ENCODE measurements around the gene HPS1. TPM values are rescaled to one million over a fixed set of nuclear protein-coding genes. Genes with fewer than 3 reads are reported as not detected.

The HPS1 gene
- total and polyA plus RNA-seq, 2 of the 8 experiments (the other 6 are each of a cell fraction or from before 2014, with no cell fraction given) = 38.7 to 61.7 TPM

GRCh38 chr10:98461500-98461842, 14.7 kb upstream of the HPS1 start:
- Histone ChIP-seq H4K20me1 (replicated peaks in 1 of 2; ENCODE audit: control insufficient read depth in 1 of 2, insufficient read depth in 2 of 2, low read length in 2 of 2) (no peaks in the 10 kb centered on the region), H2BK15ac (ENCODE audit: low read length) (no peak overlapping the region), H2BK12ac (ENCODE audit: low read depth, low read length) (no peak overlapping the region), H3K79me1 (ENCODE audit: low read depth, low read length) (no peaks in the 10 kb centered on the region), H3K9me3 (ENCODE audit: insufficient read depth in 2 of 2, low read depth in 1 of 2, low read length in 1 of 2) (no peaks in the 10 kb centered on the region), H3K56ac (replicated peaks; ENCODE audit: insufficient read length, low read depth, low read length) (no peak overlapping the region), H4K5ac (ENCODE audit: insufficient read length, low read depth, low read length) (no peak overlapping the region), H3K9ac (replicated peaks in 1 of 4; ENCODE audit: extremely low read depth in 1 of 4, low read depth in 3 of 4, low read length in 3 of 4) (no peak overlapping the region), H2BK5ac (ENCODE audit: low read depth, low read length) (no peak overlapping the region), H3K4me1 (replicated peaks in 1 of 4; ENCODE audit: control insufficient read depth in 3 of 4, insufficient read depth in 4 of 4, low read length in 3 of 4) (peaks cover 3 to 7% (median 5%) of the 10 kb centered on the region in 4 experiments; a peak in 6 of 7 replicates), H3K27me3 (replicated peaks in 1 of 4; ENCODE audit: control insufficient read depth in 3 of 4, extremely low read depth in 1 of 4, insufficient read depth in 3 of 4, low read length in 3 of 4) (no peaks in the 10 kb centered on the region), H4K91ac (replicated peaks; ENCODE audit: insufficient read length, low read length) (no peak overlapping the region), H3K27ac (ENCODE audit: low read depth, low read length) (no peak overlapping the region), H3K36me3 (ENCODE audit: control insufficient read depth in 2 of 4, insufficient read depth in 4 of 4, low read length in 3 of 4) (no peaks in the 10 kb centered on the region), H4K8ac (ENCODE audit: extremely low read depth, insufficient read depth, low read length) (no peak overlapping the region), H2AK5ac (ENCODE audit: low read depth, low read length) (no peak overlapping the region), H2BK20ac (ENCODE audit: low read length) (no peak overlapping the region), H3K14ac (ENCODE audit: insufficient read length) (no peak overlapping the region), H3K23me2 (ENCODE audit: low read depth, low read length) (no peaks in the 10 kb centered on the region; the same call in 1 of the 2 replicates), H3K4ac (replicated peaks; ENCODE audit: insufficient read length, low read depth, low read length) (no peak overlapping the region), H2AFZ (ENCODE audit: low read length) (no peak overlapping the region), H3K4me3 (ENCODE audit: extremely low read depth in 1 of 4, insufficient read depth in 2 of 4, low read depth in 3 of 4, low read length in 4 of 4) (no peak overlapping the region), H3K23ac (ENCODE audit: insufficient read length) (no peak overlapping the region), H3K18ac (ENCODE audit: extremely low read depth, low read length) (no peak overlapping the region), H2BK120ac (replicated peaks; ENCODE audit: low read depth, low read length) (no peak overlapping the region), H3K4me2 (ENCODE audit: insufficient read depth in 1 of 2, low read depth in 2 of 2, low read length in 2 of 2) (no peak overlapping the region), H3K79me2 (ENCODE audit: control insufficient read depth in 1 of 2, insufficient read depth in 2 of 2, low read length in 2 of 2) (no peaks in the 10 kb centered on the region)
- POLR2A ChIA-PET (ENCODE audit: partially characterized antibody) = no interaction called here
- CTCF ChIA-PET (ENCODE audit: partially characterized antibody) = interaction anchor here (1.2 kb wide), 1 partner anchor 8 kb away, joined by 3 read pairs; no protein-coding TSS in a partner anchor
- no peak for TF ChIP-seq USF2 (IDR thresholded peaks at IDR 0.05; ENCODE audit: low read length)
- TF ChIP-seq GABPA (IDR thresholded peaks at IDR 0.05; ENCODE audit: borderline replicate concordance, insufficient read depth, low read length) = no peak
- TF ChIP-seq RXRA (IDR thresholded peaks at IDR 0.05; ENCODE audit: insufficient read depth, low read depth, low read length) = no peak
- TF ChIP-seq CBX8 (IDR thresholded peaks at IDR 0.05; ENCODE audit: borderline replicate concordance, low read depth, low read length) = no peak
- no peak for TF ChIP-seq TBP (IDR thresholded peaks at IDR 0.05; ENCODE audit: low read depth, low read length)
- no peak for TF ChIP-seq CHD2 (IDR thresholded peaks at IDR 0.05; ENCODE audit: low read length)
- TF ChIP-seq JUN (IDR thresholded peaks at IDR 0.05; ENCODE audit: low read depth, low read length) = no peak
- no peak for TF ChIP-seq RBBP5 (IDR thresholded peaks at IDR 0.05; ENCODE audit: borderline replicate concordance, low read depth, low read length)
- TF ChIP-seq CEBPB (IDR thresholded peaks at IDR 0.05; ENCODE audit: low read depth, low read length) = no peak
- no peak for TF ChIP-seq NRF1 (IDR thresholded peaks at IDR 0.05; ENCODE audit: low read depth, low read length)
- no peak for TF ChIP-seq SP2 (IDR thresholded peaks at IDR 0.05; ENCODE audit: low read length)
- no peak for FAIRE-seq
- WGBS, 2 experiments (ENCODE audit: extremely low coverage in 1 of 2, insufficient coverage in 1 of 2, insufficient read length in 1 of 2, insufficient replicate concordance in 2 of 2, low coverage in 1 of 2, low lambda C conversion rate in 2 of 2, missing lambda C conversion rate in 1 of 2) = 95% methylated on average over 3 of the region's 3 CpGs; no CpG with 5 or more reads in 1 of the 2 experiments
- no peak for DNase-seq (ENCODE audit: low read depth in 1 of 2, low spot score in 2 of 2)

Measured in H1 (cell line).